Endodermal cell (in vitro differentiated cells): ENCODE results near the gene TMEM151A. TPM values are rescaled to one million over a fixed set of nuclear protein-coding genes. Genes with fewer than 3 reads are reported as not detected.
A peak's percentile ranks its signal among the peaks of the same experiment; 100 is the strongest.

Source experiments
- DNase-seq: peaks from one replicate; pipeline ENCODE4 v3.0.0-alpha.2; 2017
- H3K27ac ChIP-seq: 2 replicates; pipeline ENCODE4 v1.5.1; 2013; ENCODE audit warnings: mild to moderate bottlenecking, low read depth, low read length, moderate library complexity
- H3K27me3 ChIP-seq: 2 replicates; pipeline ENCODE4 v1.6.1; 2013; ENCODE audit warnings: mild to moderate bottlenecking, low read length, moderate library complexity; ENCODE audit not compliant: insufficient read depth, control insufficient read depth, poor library complexity, severe bottlenecking
- H3K36me3 ChIP-seq: 2 replicates; pipeline ENCODE4 v1.7.0; 2013; ENCODE audit warnings: mild to moderate bottlenecking, low read length, moderate library complexity; ENCODE audit not compliant: control insufficient read depth, insufficient read depth
- H3K4me1 ChIP-seq: one replicate; pipeline ENCODE4 v1.7.0; 2013; ENCODE audit warnings: low read length; ENCODE audit not compliant: control insufficient read depth, insufficient read depth
- H3K4me3 ChIP-seq: 2 replicates; pipeline ENCODE4 v1.5.1; 2013; ENCODE audit warnings: mild to moderate bottlenecking, low read length, moderate library complexity
- H3K9ac ChIP-seq: 2 replicates; pipeline ENCODE4 v1.6.1; 2013; ENCODE audit warnings: mild to moderate bottlenecking, low read length, moderate library complexity; ENCODE audit not compliant: poor library complexity, severe bottlenecking; ENCODE audit errors: extremely low read depth
- H3K9me3 ChIP-seq: 2 replicates; pipeline ENCODE4 v1.6.1; 2013; ENCODE audit warnings: mild to moderate bottlenecking, low read length, moderate library complexity; ENCODE audit not compliant: control insufficient read depth
- H3K27ac Mint-ChIP-seq: 2 replicates; pipeline ENCODE4 v1.8.0; 2020; ENCODE audit warnings: mixed read lengths
- H3K27me3 Mint-ChIP-seq: 2 replicates; pipeline ENCODE4 v1.8.0; 2021; ENCODE audit warnings: mild to moderate bottlenecking, mixed read lengths; ENCODE audit not compliant: insufficient read depth
- H3K36me3 Mint-ChIP-seq: 2 replicates; pipeline ENCODE4 v1.8.0; 2020; ENCODE audit warnings: low read depth, mixed read lengths
- H3K4me1 Mint-ChIP-seq: 2 replicates; pipeline ENCODE4 v1.8.0; 2020; ENCODE audit warnings: mixed read lengths
- H3K4me3 Mint-ChIP-seq: 2 replicates; pipeline ENCODE4 v1.8.0; 2020; ENCODE audit warnings: mild to moderate bottlenecking, moderate library complexity, mixed read lengths
- H3K9me3 Mint-ChIP-seq: 2 replicates; pipeline ENCODE4 v1.8.0; 2020; ENCODE audit warnings: mild to moderate bottlenecking, mixed read lengths
- CTCF ChIP-seq: fragments of 200-600 bp; sonication (generic); conservative IDR thresholded peaks from 2 replicates; pipeline ENCODE4 v1.5.0; 2021; ENCODE audit warnings: antibody characterized with exemption, mild to moderate bottlenecking
- WGBS, 2 experiments: methylation state at CpG; one replicate each; pipeline versions ENCODE4 v1.1.5 to v1.1.7; 2013; ENCODE audit warnings: missing lambda C conversion rate in 2 of 2, mixed read lengths in 1 of 2; ENCODE audit not compliant: insufficient coverage in 1 of 2, insufficient read length in 1 of 2; 5-methylcytosine and 5-hydroxymethylcytosine counted together
- total RNA-seq, 2 donors: library from RNA; stranded (reverse); fragmentation: NEBNext Ultra II Directional in 1 of 2; extraction: Animal tissue kit (Norgen Biotek cat#: 25700) in 1 of 2; gene quantifications; 2 replicates in 1 of 2; 3 replicates in 1 of 2; pipeline ENCODE4 v1.2.1, GENCODE V29; 2021

Gene TMEM151A
- total RNA-seq, 2 donors from 2014 or later, result 0.20 TPM; not detected in 1

GRCh38 chr11:66337103-66337899, 45.6 kb downstream of the TMEM151A start:
- H3K4me3 Mint-ChIP-seq, result no peak overlapping the region
- peaks cover 6% of the 10 kb centered on the region for H3K27me3 Mint-ChIP-seq
- no peak overlapping the region for H3K9ac ChIP-seq
- H3K4me1 ChIP-seq, result peaks cover 11% of the 10 kb centered on the region
- H3K4me1 Mint-ChIP-seq, result peaks cover 8% of the 10 kb centered on the region
- H3K9me3 ChIP-seq, result no peaks in the 10 kb centered on the region
- H3K4me3 ChIP-seq, result no peak overlapping the region
- H3K27ac Mint-ChIP-seq, result peak overlapping the region; percentile 13
- H3K27ac ChIP-seq, result peak overlapping the region; percentile 50
- TF ChIP-seq CTCF, result no peak
- no peaks in the 10 kb centered on the region for H3K27me3 ChIP-seq
- WGBS, 2 experiments, result 81 to 88% methylated on average over 11 to 15 of the region's 18 CpGs
- H3K9me3 Mint-ChIP-seq, result no peaks in the 10 kb centered on the region
- peaks cover 25% of the 10 kb centered on the region for H3K36me3 Mint-ChIP-seq
- no peak for DNase-seq
- H3K36me3 ChIP-seq, result peaks cover 32% of the 10 kb centered on the region

- no peak overlapping the region for H3K27ac Mint-ChIP-seq
- WGBS, 2 experiments, result 90 to 93% methylated on average over 9 to 17 of the region's 17 CpGs
Observed at GRCh38 chr11:66338276-66339161, 46.8 kb downstream of the TMEM151A start.

More at GRCh38 chr11:66338276-66339161, 46.8 kb downstream of the TMEM151A start:
- H3K36me3 ChIP-seq, result peaks cover 36% of the 10 kb centered on the region
- no peak for DNase-seq
- peaks cover 11% of the 10 kb centered on the region for H3K4me1 Mint-ChIP-seq
- no peaks in the 10 kb centered on the region for H3K9me3 ChIP-seq
- H3K4me3 Mint-ChIP-seq, result no peak overlapping the region
- TF ChIP-seq CTCF, result no peak
- no peak overlapping the region for H3K4me3 ChIP-seq
- H3K27me3 ChIP-seq, result no peaks in the 10 kb centered on the region
- H3K27me3 Mint-ChIP-seq, result peaks cover 6% of the 10 kb centered on the region
- peaks cover 23% of the 10 kb centered on the region for H3K36me3 Mint-ChIP-seq
- no peak overlapping the region for H3K9ac ChIP-seq
- H3K4me1 ChIP-seq, result peaks cover 11% of the 10 kb centered on the region
- no peak overlapping the region for H3K27ac ChIP-seq
- no peaks in the 10 kb centered on the region for H3K9me3 Mint-ChIP-seq
